ENCODE results near the gene POLA2.

GRCh38 chr11:65304110-65304509 is 42.3 kb downstream of the POLA2 start:
- TF ChIP-seq CTCF (conservative IDR thresholded peaks at IDR 0.05 in 1 of 2, IDR thresholded peaks at IDR 0.05 in 1 of 2; ENCODE audit: extremely low read depth in 1 of 2, insufficient read depth in 1 of 2, low read depth in 1 of 2, low read length in 2 of 2) (no peak), EZH2 (IDR thresholded peaks at IDR 0.05; ENCODE audit: borderline replicate concordance, low read length) (no peak)

All from mammary epithelial cell (primary cell).